GM18505 (cell line): ENCODE measurements around the gene SULT2B1.

ENCODE experiments used
- ATAC-seq: cut with Tn5 transposase; IDR thresholded peaks from one replicate; pipeline ENCODE4 v1.9.1; 2021; ENCODE audit not compliant: unreplicated experiment
- POLR2A ChIP-seq: IDR thresholded peaks from 4 replicates; pipeline ENCODE4 v1.6.1; 2011; ENCODE audit warnings: borderline replicate concordance; ENCODE audit not compliant: insufficient read depth, insufficient read length; ENCODE audit errors: extremely low read depth

SULT2B1 gene

GRCh38 chr19:48637449-48637947, 85.5 kb downstream of the SULT2B1 start:
- ATAC-seq: peak; percentile 60
- no peak for TF ChIP-seq POLR2A

DNA sequence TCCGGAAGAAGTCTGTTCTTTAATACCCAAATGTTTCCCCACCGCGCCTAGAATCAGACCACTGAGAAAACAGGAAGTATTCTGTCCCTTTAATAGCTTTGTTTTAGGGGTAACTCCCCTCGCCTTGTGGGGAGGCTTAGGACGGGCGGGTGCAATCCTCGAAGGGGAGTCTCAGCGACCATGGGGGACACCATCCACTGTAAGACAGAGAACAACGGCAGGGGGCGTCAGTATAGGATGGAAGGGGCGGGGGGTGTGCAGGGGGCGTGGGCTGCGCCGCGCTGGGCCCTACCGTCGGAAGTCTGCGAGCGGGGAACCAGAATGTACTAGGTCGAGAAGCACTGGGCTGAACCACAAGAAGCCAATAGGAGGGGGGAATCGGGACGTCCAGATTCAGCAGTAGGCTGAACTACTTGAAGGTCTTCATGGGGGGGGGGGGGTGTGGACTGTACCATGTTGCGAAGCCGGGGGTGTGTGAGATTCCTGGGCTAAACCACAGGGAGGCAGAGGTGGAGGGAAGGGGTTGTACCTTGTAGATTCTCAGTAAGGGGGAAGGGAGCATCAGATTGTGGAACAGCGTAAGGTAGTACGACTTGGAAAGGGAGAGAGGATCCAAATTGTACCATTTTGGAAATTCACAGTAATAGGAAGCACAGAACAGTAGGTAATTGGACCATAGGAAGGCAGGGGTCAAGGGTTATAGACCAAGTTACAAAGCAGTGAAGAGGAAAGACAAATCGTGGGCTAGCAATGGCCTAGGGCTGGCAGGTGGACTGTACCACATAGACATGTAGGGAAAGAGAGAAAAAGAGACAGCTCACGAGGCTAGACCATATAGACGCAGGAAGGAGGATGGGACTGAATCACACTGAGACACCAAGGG, 86.2 kb downstream of the SULT2B1 start:
- peak; percentile 18 for ATAC-seq
- peak; percentile 42 for TF ChIP-seq POLR2A

DNA sequence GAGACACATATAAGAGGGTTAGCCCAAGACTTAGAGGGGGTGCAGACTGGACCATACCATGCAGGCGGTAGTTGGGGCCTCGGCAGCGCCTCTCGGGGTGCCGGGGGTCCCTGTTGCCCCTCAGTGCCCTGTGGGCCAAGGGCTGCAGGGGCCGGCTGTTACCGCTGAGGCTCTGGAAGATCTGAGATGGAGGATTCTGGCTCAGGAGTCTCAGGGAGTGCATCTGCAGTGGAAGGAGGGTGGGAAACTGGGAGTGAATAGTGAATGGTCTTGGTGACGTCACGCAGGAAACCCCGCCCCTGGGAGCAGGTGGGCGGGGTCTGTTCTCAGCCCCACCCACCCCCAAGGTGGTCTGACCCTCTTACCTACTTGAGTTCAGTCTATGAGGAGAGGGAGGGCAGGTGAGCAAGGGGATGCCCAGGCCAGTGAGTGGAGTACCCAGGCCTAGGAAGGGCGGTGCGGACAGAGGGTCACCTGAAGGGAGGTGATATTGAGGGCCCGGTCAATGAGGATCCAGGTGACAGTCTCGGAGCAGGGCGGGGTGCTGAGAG, 86.9 kb downstream of the SULT2B1 start:
- no peak for TF ChIP-seq POLR2A
- no peak for ATAC-seq

GRCh38 chr19:48639483-48640375, 87.8 kb downstream of the SULT2B1 start:
- ATAC-seq: no peak
- no peak for TF ChIP-seq POLR2A

DNA sequence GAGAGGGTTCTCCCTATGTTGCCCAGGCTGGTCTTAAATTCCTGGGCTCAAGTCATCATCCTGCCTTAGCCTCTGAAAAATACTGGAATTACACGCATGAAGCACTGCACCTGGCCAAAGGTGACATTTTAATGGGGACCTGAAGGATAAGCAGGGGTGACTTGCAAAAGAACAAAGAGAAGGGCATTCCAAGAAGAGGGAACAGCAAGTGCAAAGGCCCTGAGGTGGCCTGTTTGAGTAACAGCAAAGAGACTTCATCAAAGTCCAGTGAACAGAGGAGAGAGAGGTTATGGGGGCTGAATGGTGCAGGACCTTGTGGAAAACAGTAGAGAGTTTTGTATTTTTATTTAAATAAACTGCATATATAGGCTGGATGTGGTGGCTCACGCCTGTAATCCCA, 89.9 kb downstream of the SULT2B1 start:
- ATAC-seq: no peak
- TF ChIP-seq POLR2A: no peak

DNA sequence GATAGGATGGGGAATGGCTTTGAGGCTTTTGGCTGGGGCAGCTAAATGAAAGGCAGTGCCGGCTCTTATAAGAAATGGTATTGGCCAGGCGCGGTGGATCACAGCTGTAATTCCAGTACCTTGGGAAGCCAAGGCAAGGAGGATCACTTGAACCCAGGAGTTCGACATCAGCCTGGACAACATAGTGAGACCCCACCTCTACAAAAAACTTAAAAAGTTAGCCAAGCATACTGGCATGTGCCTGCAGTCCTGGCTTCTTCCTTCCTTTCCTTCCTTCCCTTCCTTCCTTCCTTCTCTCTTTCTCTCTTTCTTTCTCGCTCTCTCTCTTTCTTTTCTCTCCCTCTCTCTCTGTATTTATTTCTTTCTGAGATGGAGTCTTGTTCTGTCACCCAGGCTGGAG, 90.9 kb downstream of the SULT2B1 start:
- no peak for TF ChIP-seq POLR2A
- no peak for ATAC-seq

DNA sequence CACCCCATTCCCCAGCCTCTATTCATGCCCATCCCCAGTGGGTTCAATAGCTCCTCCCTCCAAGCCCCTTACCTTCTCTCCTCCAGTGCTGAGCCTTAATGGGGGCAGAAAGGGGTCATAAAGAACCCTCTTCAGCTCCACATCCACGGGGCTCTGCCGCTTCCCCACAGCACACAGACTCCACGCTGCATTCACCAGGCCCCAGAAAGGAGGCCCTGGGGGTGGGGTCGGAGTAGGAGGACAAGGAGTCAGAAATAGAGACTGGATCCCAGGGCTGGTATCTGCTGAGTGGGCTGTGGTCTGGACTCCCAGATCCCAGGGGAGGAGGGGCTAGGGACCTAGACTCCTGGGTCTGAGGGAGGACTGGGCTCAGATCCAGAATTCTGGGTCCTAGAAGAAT, 92.4 kb downstream of the SULT2B1 start:
- ATAC-seq: no peak
- no peak for TF ChIP-seq POLR2A

DNA sequence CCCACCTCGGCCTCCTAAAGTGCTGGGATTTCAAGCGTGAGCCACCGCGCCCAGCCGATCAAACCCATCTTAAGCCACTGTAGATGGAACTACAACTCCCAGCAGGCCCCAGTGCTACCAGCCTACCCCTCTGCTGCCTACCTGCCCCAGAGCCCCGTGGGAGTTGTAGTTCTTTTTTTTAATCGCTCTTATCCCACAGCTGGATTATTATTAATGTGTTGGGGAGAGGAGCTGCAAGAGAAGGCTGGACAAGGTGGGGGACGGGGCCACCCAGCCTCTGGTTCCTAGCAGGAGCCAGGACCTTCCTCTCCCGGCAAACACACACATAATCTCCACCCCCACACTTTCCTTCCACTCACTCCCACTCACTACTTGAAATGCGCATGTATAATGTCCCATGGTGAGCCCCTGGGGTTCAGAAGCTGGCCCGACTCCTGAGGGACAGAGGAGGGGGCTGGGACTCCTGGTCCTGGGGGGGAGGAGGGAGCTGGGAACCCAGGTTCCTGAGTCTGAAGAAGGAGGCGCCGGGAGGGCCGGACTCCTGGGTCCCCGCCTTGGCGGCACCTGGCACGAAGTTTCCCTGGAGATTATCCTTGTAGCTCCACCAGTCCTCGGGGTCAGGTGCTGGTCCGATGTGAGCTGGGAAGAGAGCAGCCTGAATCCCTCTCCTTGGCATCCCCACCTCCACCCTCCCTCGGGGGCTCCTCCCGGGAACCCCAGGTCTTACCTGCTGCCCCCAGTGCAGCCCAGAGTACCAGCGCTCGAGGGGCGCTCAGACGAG, 93.1 kb downstream of the SULT2B1 start:
- no peak for ATAC-seq
- peak; percentile 31 for TF ChIP-seq POLR2A

DNA sequence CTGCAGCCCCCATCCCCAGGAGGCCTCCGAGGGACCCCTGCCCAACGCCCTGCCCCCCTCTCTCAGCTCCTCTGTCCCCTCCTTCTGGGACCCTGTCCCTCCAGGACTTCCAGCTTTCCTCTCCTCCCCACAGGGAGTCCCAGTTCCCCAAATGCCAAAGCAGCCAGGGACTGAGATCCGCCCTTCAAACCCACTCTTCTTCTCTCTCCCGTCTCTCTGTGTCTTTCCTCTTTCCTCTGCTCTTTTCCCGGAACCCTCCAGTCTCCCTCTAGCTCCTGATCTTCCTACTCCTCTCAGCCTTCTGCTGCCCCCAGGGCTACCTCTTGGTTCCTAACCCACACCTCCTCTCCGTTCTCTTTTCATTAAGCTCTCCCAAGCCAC, 93.6 kb downstream of the SULT2B1 start:
- no peak for ATAC-seq
- no peak for TF ChIP-seq POLR2A

DNA sequence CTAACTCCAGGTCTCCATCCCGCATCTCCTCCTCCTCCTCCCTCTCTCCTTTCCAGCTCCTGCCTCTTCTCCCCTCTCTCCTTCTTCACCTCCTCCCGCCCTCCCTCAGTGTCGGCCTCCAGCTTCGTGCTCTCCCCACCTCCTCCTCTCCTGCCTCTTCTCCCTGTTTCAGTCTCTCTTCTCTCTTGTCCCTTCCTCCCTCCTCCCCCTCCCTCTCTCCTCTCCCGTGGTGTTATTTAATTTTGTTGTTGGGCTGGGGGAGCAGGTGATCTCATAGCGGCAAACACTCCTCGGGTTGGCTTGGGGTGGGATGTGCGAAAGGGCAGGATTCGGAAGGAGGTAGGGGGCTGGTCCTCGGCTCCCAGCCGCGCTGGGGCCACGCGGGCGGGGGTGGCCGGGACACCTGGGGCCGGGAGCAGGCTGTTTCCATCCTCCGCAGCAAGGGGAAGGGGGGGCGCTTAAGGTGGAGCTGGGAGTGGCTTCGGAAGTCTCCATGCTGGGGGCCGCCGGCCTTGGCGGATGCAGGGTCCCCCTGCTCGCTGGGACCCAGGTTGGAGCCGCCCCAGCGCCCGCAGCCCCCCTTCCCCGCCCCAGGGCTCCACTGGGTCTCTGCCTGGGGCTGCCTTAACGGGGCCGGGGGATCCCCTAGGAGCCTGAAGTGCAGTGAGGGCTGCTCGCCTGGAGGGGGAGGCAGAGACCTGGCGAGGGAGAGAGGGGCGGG, 94.2 kb downstream of the SULT2B1 start, which contains the start of gene CA11:
Gene CA11 (minus strand): TSS at position 187 of the 721 bp plus-strand sequence. CDS start 555 bp downstream, outside the sequence.
- ATAC-seq: peak; percentile 78
- no peak for TF ChIP-seq POLR2A

DNA sequence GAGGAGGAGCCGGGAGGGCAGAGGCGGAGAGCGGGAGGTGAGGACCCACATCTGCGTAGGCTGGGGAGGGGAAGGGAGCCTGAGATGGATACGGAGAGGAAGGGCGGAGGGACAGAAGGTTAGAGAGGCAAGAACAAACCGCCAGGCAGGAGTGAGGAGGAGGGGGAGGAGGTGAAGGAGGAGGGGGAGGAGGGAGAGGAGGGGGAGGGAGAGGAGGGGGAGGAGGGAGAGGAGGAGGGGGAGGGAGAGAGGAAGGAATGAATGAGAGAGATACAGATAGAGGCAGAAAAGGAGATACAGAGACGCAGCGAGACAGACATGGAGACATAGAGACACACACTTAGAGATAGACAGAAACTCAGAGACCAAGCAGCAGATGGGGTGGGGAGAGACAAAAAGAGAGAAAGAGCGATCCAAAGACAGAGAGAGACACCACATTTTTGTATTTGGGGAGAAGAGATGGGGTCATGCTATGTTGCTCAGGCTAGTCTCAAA, 94.8 kb downstream of the SULT2B1 start:
- TF ChIP-seq POLR2A: no peak

DNA sequence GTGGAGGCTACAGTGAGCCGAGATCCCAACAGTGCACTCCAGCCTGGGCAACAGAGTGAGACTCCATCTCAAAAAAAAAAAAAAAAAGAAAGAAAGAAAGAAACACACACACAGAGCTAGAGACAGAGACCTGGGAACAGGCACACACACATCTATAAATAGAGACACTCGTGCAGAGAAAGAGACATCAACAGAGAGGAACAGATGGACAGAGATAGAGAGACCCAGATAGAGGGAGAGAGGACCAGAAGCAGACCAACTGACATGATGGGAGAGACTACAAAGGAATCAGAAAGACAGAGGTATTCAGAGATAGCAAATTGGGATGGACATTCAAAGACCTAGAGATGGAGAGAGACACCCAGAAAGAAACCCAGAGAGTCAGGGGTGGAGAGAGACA, 96.2 kb downstream of the SULT2B1 start:
- no peak for ATAC-seq
- TF ChIP-seq POLR2A: no peak

More for the DNA sequence above, 94.8 kb downstream of the SULT2B1 start:
- ATAC-seq: no peak
